HUES64 (cell line): Measurements from ENCODE around the gene GALNT10.
A peak's percentile ranks its signal among the peaks of the same experiment; 100 is the strongest.

Experiments
- H3K27ac ChIP-seq: 2 replicates; pipeline ENCODE4 v1.7.0; 2013; ENCODE audit warnings: low read depth, low read length, inconsistent platforms
- H3K27me3 ChIP-seq: 2 replicates; pipeline ENCODE4 v1.6.1; 2013; ENCODE audit warnings: mild to moderate bottlenecking, low read length; ENCODE audit not compliant: insufficient read depth
- H3K36me3 ChIP-seq: 2 replicates; pipeline ENCODE4 v1.6.1; 2013; ENCODE audit warnings: mild to moderate bottlenecking, low read length; ENCODE audit not compliant: insufficient read depth
- H3K4me1 ChIP-seq: 2 replicates; pipeline ENCODE4 v1.6.1; 2013; ENCODE audit warnings: mild to moderate bottlenecking, low read length, moderate library complexity; ENCODE audit not compliant: insufficient read depth
- H3K4me3 ChIP-seq: 2 replicates; pipeline ENCODE4 v1.5.1; 2013; ENCODE audit warnings: mild to moderate bottlenecking, low read length, moderate library complexity
- H3K9ac ChIP-seq: 2 replicates; pipeline ENCODE4 v1.6.1; 2013; ENCODE audit warnings: mild to moderate bottlenecking, low read depth, low read length
- H3K9me3 ChIP-seq: 2 replicates; pipeline ENCODE4 v1.6.1; 2013; ENCODE audit warnings: low read depth, low read length; ENCODE audit not compliant: insufficient read depth
- WGBS: fragments of 150-250, 120-280 bp; methylation state at CpG from one replicate; pipeline ENCODE4 v1.1.7; 2013; ENCODE audit warnings: missing lambda C conversion rate; 5-methylcytosine and 5-hydroxymethylcytosine counted together

The GALNT10 gene

GRCh38 chr5:154284433-154284832 lies 93.9 kb downstream of the GALNT10 start:
- Histone ChIP-seq H3K9ac (no peak overlapping the region), H3K4me1 (peaks cover 35% of the 10 kb centered on the region), H3K4me3 (no peak overlapping the region), H3K27ac (no peak overlapping the region), H3K36me3 (no peaks in the 10 kb centered on the region), H3K9me3 (no peaks in the 10 kb centered on the region), H3K27me3 (no peaks in the 10 kb centered on the region)
- WGBS = 91% methylated on average over 2 of the region's 2 CpGs

DNA sequence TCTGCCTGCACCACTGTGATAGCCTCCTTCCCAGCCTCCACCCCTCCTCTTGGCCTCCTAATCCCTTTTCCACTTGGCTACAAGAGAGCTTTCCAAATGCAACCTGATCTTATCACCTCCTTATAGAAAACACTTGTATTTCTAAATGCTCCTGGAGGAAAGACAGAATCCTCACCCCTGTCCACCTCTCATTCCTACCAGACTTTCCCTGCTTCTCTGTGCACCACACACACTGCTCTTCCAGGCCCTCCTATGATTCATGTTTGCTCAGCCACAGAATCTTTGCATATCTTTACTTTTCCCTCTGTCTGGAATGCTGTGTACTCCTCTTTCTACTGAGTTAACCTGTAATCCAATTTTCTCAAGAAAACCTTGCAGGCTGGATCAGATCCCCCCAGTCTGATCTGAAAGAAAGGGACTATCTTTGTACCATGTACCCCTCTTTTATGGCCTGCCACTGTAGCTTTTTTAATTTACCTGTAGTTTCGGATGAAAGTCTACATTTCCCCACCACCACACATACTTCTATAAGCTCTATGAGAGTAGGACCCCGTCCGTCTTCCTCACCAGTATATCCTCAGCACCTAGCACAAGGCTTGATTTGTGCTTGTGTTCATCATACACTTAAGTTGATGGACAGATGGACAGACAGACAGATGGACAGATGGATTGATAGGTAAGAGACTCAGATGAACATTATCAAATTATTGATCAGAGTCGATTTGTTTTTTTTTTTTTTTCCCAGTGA lies 95.3 kb downstream of the GALNT10 start:
- Histone ChIP-seq H3K36me3 (no peaks in the 10 kb centered on the region), H3K9ac (no peak overlapping the region), H3K27me3 (no peaks in the 10 kb centered on the region), H3K27ac (peak overlapping the region; percentile 62; the same call in 1 of the 2 replicates), H3K9me3 (no peaks in the 10 kb centered on the region), H3K4me1 (peaks cover 35% of the 10 kb centered on the region), H3K4me3 (no peak overlapping the region)
- WGBS = 72% methylated on average over 4 of the region's 4 CpGs

DNA sequence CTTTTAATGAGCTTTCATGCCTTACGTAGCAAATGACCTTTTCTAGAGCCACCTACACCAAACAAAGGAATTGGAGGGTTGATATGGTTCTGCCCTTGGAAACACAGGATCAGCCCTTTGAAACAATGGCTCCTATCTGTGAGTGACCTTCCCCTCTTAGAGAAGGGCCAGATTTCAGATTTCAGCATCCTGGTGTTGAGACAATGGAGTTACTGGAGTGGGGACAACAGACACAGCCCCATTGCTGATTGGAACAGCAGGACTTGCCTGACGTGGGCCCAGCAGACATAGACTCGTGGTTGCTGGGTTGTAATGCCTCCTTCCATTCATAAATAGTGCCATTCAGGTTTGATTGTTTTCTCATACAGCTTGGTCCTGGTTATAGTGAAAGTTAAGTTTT lies 96.0 kb downstream of the GALNT10 start:
- no peaks in the 10 kb centered on the region for H3K9me3 ChIP-seq
- H3K9ac ChIP-seq = no peak overlapping the region
- H3K4me3 ChIP-seq = no peak overlapping the region
- WGBS = 73% methylated on average over 3 of the region's 3 CpGs
- H3K27ac ChIP-seq = peak overlapping the region; percentile 62
- H3K36me3 ChIP-seq = no peaks in the 10 kb centered on the region
- no peaks in the 10 kb centered on the region for H3K27me3 ChIP-seq
- peaks cover 35% of the 10 kb centered on the region for H3K4me1 ChIP-seq

DNA sequence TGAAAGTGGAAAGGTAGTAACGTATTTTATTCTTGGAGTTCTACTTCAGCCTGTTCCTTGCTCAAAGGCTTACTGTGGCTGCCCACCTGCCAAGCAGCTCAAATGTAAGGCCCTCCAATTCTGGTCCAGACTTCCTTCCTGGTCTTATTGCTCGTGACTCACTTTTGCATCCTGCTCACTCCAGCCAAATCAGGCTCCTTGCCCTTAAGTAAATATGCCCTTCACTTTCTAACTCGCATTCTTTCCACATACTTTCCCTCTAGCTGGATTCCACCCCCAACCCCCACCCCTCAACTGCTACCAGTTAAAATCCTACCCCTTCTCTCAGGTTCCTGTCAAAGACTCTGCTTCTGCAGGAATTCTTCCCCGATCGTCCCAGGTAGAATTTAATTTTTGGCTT lies 96.6 kb downstream of the GALNT10 start:
- Histone ChIP-seq H3K4me3 (no peak overlapping the region), H3K27ac (peak overlapping the region; percentile 62), H3K27me3 (no peaks in the 10 kb centered on the region)

GRCh38 chr5:154288145-154288544 lies 97.6 kb downstream of the GALNT10 start:
- H3K4me3 ChIP-seq = no peak overlapping the region
- no peaks in the 10 kb centered on the region for H3K9me3 ChIP-seq
- peak overlapping the region; percentile 19; the same call in 1 of the 2 replicates for H3K27ac ChIP-seq
- no peak overlapping the region for H3K9ac ChIP-seq
- H3K27me3 ChIP-seq = no peaks in the 10 kb centered on the region
- H3K36me3 ChIP-seq = no peaks in the 10 kb centered on the region
- 94% methylated on average over 2 of the region's 2 CpGs for WGBS
- peaks cover 35% of the 10 kb centered on the region for H3K4me1 ChIP-seq

More for the DNA sequence above, 96.6 kb downstream of the GALNT10 start:
- no peak overlapping the region for H3K9ac ChIP-seq
- H3K36me3 ChIP-seq = no peaks in the 10 kb centered on the region
- 63% methylated on average over 5 of the region's 5 CpGs for WGBS
- H3K4me1 ChIP-seq = peaks cover 35% of the 10 kb centered on the region
- H3K9me3 ChIP-seq = no peaks in the 10 kb centered on the region

- H3K4me3 ChIP-seq = no peak overlapping the region
- no peak overlapping the region for H3K27ac ChIP-seq
- H3K36me3 ChIP-seq = no peaks in the 10 kb centered on the region
- WGBS = 95% methylated on average over 5 of the region's 5 CpGs
- H3K9ac ChIP-seq = no peak overlapping the region
- H3K27me3 ChIP-seq = no peaks in the 10 kb centered on the region
- peaks cover 22% of the 10 kb centered on the region for H3K4me1 ChIP-seq
- H3K9me3 ChIP-seq = no peaks in the 10 kb centered on the region
Observed at GRCh38 chr5:154291917-154292316, 101.4 kb downstream of the GALNT10 start.

GRCh38 chr5:154293219-154293618 lies 102.7 kb downstream of the GALNT10 start:
- Histone ChIP-seq H3K9ac (no peak overlapping the region), H3K4me3 (no peak overlapping the region), H3K27ac (no peak overlapping the region), H3K9me3 (no peaks in the 10 kb centered on the region), H3K36me3 (0 out of 2 replicates have a peak, but pooled peaks cover 4% of the 10 kb centered on the region), H3K27me3 (no peaks in the 10 kb centered on the region), H3K4me1 (peaks cover 9% of the 10 kb centered on the region)
- 100% methylated on average over 1 of the region's 1 CpG for WGBS

- Histone ChIP-seq H3K4me3 (no peak overlapping the region), H3K27me3 (no peaks in the 10 kb centered on the region), H3K9ac (no peak overlapping the region), H3K9me3 (no peaks in the 10 kb centered on the region), H3K27ac (no peak overlapping the region), H3K36me3 (0 out of 2 replicates have a peak, but pooled peaks cover 4% of the 10 kb centered on the region), H3K4me1 (no peaks in the 10 kb centered on the region)
- 89% methylated on average over 1 of the region's 1 CpG for WGBS
Observed at GRCh38 chr5:154295551-154295950, 105.0 kb downstream of the GALNT10 start.

DNA sequence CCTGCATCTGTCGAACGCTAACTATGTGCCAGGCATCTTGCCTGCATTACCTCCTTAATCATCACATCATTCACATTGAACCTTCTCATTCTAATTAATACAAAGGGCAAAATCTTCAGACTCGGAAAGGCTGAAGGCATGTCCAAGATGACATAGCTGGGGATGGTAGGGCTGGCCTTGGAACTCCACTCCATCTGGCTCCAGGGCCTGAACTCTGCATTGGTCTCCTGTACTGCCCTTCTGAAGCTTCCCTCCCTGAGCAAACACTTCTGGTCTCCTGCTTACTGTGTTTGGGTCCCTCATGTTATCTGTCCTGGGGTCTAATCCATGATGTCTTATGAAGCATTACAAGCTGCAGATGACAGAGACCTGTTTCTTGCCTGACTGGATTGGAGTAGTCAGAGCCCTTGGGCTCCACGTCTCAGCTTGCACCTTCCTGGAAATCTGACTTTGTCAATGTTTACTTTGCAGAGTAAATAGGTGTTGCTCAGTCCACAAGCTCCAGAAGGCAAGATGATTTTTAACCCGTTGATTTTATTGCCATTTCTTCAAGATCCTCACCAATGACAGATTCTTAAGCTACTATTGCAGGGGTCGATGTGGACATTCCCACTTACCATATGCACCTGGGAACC lies 106.1 kb downstream of the GALNT10 start:
- Histone ChIP-seq H3K36me3 (0 out of 2 replicates have a peak, but pooled peaks cover 4% of the 10 kb centered on the region), H3K9me3 (no peaks in the 10 kb centered on the region), H3K4me1 (no peaks in the 10 kb centered on the region), H3K27me3 (no peaks in the 10 kb centered on the region), H3K9ac (no peak overlapping the region), H3K4me3 (no peak overlapping the region), H3K27ac (no peak overlapping the region)
- 90% methylated on average over 6 of the region's 6 CpGs for WGBS

DNA sequence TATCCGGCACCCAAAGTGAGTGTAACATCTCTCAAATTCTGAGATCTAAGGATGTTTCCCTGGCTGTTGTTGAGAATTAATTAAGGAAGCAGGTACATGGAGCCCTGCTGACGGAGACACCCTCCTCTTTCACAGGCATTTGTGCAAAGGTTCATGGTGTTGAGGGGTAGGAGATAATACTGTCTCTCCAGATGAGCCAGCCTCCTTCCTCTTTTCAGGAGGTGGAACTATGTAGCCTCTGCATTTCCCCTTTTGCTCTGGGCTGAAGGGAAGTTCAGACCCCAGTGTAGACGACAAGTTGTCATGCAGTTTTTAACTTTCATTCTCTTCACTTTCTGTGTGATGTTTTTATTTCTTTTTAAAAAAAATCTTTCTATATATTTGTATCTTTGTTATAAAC lies 107.5 kb downstream of the GALNT10 start:
- H3K4me3 ChIP-seq = no peak overlapping the region
- no peaks in the 10 kb centered on the region for H3K9me3 ChIP-seq
- no peak overlapping the region for H3K27ac ChIP-seq
- 0 out of 2 replicates have a peak, but pooled peaks cover 4% of the 10 kb centered on the region for H3K36me3 ChIP-seq
- no peaks in the 10 kb centered on the region for H3K27me3 ChIP-seq
- 90% methylated on average over 2 of the region's 3 CpGs for WGBS
- H3K9ac ChIP-seq = no peak overlapping the region
- H3K4me1 ChIP-seq = no peaks in the 10 kb centered on the region

DNA sequence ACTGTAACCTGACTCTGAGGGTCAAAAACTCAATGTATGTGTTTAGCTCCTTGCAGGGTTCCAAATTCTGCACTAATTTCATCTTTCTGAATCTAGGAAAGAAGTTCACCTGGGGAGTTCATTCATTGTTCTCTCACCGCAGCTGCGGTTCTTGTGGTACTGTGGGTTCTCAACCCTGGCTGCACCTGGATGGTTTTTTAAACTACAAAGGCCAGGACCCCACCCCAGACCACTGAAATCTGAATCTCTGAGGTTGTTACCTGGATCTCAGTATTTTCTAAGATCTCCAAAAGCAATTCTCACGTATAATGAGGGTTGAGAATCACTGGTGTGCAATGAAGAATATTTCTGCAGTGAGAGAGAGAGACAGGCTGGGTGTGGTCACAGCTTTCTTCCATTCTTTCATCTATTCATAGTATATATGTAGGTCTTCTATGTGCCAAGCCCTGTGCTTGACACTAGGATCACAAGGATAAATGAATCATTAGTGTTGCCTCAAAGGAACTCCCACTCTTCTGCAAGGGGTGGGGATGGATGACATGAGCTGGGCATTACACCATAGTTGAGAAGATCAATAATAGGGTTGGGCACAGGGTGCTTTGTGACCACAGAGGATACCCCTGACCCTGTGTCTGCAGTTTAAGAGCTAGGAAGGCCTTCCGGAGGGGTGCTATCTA lies 109.8 kb downstream of the GALNT10 start:
- no peaks in the 10 kb centered on the region for H3K4me1 ChIP-seq
- no peak overlapping the region for H3K9ac ChIP-seq
- 94% methylated on average over 3 of the region's 4 CpGs for WGBS
- H3K4me3 ChIP-seq = no peak overlapping the region
- 0 out of 2 replicates have a peak, but pooled peaks cover 4% of the 10 kb centered on the region for H3K36me3 ChIP-seq
- H3K27ac ChIP-seq = no peak overlapping the region
- no peaks in the 10 kb centered on the region for H3K27me3 ChIP-seq
- 0 out of 2 replicates have a peak, but pooled peaks cover 3% of the 10 kb centered on the region for H3K9me3 ChIP-seq
